GM15510 (cell line): ENCODE data around the gene ITIH3.

ENCODE experiments used
- POLR2A ChIP-seq: IDR thresholded peaks from 3 replicates; pipeline ENCODE4 v1.6.1; 2011; ENCODE audit warnings: borderline replicate concordance; ENCODE audit not compliant: insufficient read length; ENCODE audit errors: extremely low read depth

Gene ITIH3

DNA sequence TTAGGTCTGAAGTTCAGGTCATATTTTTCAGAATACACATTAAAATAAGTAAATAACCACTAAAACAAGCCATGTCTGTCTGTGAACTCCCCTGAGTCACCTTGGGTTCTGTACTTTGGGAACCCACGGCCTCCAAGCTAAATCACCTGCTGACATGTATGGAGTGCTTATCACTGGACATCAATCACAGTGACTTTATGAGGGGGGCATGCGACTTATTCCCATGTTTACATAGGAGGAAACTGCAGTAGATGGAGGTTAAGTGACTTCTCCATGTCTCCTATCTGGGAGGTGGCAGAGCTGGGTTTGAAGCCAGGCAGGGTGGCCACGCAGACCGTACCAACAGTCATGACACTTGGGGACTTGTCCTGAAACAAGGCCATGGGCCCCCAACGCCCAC, 27.8 kb downstream of the ITIH3 start:
- TF ChIP-seq POLR2A = no peak

DNA sequence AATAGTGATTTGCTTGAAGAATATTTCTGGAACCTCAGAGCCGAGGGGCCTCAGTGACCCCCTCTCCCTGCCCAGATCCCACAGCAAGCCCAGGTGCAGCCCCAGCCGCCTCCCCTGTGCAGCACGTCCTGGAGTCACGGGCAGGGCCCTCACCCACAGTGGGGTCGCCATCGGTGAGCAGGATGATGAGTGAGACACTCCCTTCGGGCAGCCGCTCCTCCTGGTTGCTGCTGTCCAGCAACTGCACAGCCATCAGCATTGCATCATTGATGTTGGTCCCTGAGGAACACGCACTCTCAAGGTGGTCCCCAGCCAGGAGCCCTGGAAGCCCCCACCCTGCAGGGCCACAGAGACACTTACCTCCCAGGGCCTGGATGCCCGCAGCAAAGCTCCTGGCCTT, 29.4 kb downstream of the ITIH3 start:
- TF ChIP-seq POLR2A = no peak

DNA sequence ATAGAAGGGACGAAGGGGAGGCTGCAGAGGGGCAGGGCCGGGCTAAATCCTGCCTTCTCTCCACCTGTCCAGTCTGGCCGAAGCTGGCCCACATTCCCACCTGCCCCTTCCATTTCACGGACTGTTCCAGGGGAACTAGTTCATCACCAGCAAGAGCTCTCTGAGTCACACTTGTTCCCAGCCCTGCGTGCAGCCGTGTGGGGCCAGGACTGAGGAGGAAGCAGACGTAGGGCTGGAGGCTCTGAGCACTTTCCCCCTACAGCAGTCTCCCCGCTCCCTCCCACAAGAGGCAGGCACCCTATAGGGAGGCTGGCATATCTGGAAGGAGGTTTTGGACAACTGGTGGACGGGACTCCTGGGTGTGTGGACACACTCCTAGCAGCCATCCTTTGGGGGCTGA, 32.8 kb downstream of the ITIH3 start:
- TF ChIP-seq POLR2A = no peak

DNA sequence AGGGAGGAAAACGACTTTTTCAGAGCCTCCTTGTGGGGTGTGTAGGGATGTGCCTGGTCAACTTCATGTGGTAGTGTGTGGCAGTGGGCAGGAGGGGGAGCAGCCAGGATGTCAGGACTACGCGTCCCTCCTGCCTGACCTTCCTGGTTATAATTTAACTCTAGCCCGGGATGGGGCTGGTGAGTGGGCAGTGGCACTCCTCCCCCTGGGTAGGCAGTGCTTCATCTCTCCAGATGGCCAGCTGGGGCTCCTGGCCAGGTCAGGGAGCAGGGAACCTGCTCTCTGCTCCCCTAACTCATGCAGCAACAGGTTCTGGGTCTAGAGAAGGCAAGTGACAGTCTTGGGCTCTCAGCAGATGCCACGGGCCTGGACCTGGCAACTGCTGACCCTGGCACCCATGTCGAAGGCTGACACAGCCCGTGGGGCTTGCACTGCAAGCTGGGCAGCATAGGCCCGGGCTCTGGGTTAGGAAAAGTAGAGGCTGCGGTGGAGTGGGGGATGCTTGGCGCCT, 33.3 kb downstream of the ITIH3 start:
- no peak for TF ChIP-seq POLR2A

DNA sequence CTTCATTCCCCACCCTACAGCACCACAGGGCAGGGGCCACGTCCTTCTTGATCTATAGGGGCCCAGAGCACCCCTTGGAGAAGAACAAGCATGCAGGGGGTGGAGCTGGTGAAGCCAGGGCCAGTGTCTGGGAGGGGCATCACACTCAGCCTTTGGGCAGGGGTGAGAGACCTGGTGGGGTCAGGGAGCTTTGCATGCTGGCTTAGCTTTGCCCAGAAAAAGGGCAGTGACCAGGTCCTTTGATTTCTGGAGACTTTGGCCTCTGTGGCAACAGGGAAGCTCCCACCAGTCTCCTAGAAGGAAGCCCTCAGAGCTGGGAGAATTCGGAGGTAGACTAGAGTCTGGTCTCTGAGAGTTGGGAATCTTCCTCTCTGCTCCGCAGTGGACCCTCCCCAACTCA, 34.9 kb downstream of the ITIH3 start:
- TF ChIP-seq POLR2A = no peak

DNA sequence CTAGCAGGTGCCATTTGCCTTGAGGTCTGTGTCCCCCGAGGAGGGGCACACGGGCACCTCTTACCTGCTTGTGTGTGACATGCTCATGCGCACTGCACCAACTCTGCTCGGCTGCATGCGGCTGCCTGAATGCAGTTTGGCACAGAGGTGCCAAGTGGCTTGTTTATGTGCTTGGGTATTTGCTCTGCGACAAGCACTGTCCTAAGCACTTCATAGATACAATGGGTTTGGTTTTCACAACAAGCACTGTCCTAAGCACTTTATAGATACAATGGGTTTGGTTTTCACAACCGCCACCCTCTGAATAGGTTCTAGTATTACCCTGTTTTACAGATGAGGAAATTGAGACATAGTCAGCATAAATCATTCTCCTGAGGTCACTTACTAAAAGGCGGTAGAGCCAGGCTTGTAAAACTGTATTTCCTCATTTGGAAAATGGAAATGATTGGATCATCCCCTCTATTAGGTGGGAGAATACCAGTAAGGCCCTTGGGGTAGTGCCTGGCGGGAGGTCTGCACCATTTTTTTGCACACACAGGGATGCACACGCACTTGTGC, 35.4 kb downstream of the ITIH3 start:
- no peak for TF ChIP-seq POLR2A

DNA sequence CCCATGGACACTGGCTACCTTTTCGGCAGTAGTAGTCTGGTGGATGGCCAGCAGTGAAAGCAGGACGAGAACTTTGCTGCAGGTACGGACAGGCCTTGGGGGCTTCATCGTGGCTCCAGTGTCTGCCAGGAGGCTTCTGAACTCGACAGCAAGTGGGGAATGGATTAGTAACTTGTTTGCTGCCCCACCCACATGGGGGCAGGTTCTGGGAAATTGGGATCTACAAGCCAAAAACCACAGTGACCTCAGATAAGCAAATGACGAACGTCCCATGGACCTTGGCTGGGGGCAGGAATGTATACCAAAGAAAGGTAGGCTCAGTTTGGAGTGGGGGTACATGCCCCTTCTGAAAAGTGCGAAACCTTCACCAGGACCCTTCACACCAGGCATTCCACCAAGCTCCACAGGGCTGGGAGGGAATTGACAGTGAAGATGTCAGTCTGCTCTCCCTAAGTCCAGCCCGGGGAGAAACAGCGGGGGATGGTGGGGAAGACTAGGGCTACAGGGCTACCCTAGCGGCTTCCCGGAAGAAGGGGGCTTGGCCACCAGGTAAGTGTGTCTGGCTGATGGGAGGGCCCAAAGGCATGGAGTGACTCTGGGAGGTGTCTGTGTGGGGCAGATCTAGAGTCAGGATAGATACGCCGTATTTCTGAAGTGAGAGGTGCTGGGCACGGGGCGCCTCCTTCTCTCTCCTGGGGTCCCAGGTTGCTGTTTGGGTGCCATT, 36.1 kb downstream of the ITIH3 start, which contains the start of gene ITIH4:
ITIH4 (minus strand) TSS at position 138 of the 724 bp plus-strand sequence; CDS start at position 108, 30 bp downstream.
- no peak for TF ChIP-seq POLR2A

DNA sequence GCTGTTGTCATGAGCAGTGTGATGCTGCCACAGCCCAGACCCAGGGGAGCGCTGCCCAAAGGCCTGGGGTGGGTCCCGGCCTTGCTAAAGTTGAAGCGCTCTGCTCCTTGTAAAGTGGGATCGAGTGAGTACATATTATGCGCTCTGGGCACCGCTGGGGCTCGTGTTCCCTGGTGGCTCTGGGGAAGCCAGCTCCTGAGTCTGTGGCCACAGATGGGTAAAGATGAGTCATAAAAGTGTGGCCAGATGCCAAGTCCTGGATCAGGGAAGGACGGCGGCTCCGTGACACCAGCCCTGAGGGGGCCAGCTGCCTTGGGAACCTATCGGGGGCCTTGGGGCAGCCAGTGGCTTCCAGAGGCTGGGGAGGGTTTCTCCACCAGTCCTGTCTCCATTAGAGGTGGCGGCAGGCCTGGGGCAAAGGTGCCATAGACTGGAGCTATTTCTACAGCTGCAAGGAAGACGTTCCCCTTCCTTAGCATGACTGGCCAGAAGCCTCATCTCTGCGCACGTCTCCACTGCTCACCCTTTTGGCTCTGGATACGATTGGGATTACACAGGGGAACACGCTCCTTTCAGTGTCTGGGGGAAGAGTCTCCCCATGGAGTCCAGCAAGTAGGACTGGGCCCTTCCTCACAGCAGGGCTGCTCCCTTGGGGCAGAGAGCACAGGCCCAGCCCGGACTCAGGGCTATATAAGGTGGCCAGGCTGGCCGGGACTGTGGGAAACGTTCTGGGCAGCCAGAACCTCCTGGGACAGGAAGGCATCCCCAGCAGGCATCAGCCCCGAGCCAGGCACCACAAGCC, 37.1 kb downstream of the ITIH3 start:
- no peak for TF ChIP-seq POLR2A

DNA sequence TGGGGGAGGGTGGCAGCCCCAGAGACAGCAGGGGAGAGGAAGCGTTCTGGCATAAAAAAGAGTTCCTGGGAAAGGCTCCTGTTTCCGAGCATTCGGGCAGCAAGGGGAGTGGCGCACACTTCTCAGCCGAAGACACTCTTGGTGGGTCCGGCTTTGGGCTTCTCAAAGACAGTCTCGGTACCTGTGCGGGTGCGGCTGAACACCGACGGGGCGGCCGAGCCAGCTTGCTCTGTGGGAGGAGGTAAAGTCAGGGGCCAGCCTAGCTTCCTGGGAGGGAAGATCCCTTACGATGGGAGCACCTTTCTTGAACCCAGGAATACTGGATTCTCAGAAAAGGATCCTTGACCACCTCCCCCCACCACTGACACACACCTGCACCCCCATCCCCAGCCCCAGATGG, 38.6 kb downstream of the ITIH3 start:
- TF ChIP-seq POLR2A = no peak

DNA sequence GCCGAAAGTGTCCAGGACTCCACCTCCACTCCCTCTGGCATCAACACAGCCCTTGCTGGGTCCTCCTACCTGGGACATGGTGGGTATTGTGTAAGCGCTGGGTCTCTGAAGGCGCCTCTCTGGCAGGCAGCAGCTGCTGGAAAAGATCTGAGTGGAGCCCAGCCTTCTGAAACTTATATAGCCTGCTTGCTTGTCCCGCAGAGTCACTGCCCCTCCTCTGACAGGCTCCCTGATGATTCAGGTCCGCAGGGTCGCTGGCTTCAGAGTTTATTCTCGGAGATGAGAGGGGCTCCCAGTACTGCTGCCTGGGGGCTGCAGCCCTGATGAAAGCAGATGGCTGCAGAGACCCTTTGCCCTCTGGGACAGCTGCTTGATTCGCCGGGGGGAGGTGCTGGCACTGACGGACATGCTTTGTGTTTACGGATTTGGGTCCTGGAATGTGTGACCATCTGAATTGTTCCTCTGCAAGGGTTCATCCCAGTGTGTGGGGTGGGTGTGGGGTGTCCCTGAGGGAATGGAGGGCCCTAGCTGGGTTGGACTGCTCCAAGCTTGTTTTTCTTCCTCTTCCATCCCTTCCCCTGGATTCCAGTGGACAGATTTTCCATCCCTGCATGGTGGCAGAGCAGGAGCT, 40.4 kb downstream of the ITIH3 start, which contains the start of gene MUSTN1:
MUSTN1 (minus strand) TSS at position 149 of the 631 bp plus-strand sequence; CDS start at position 78, 71 bp downstream.
- TF ChIP-seq POLR2A = no peak

DNA sequence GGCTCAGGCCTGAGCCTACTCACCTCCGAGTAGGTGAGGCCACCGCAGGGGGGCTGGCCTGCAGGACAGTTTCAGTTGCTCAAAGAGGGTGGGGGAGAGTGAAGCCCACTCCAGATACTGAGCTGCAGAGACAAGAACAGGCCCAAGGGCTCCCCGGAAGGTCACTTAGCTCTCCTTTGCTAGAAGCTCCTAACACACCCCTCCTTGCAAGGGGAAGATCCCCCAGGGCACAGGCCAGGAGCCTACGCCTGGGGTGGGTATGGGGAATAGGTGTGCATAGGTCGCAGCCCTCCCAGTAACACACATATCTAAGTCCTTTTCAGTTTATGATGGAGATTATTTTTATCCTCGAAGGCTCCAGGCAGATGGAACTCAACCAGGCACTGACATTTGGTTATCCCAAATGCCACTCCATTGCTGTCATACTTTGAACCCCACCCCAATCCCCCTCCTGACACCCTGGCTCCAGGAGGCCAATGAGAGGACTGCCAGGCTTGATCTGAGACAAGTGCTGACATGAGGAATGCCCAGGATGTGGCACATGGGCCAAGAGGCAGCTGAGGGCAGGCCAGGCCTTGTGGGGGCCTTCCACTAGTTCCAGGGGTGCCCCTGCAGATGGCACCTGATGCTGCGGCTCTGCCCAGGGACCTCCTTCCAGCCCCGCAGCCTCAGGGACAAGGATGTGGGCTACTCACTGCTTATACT, 41.3 kb downstream of the ITIH3 start:
- TF ChIP-seq POLR2A = no peak

DNA sequence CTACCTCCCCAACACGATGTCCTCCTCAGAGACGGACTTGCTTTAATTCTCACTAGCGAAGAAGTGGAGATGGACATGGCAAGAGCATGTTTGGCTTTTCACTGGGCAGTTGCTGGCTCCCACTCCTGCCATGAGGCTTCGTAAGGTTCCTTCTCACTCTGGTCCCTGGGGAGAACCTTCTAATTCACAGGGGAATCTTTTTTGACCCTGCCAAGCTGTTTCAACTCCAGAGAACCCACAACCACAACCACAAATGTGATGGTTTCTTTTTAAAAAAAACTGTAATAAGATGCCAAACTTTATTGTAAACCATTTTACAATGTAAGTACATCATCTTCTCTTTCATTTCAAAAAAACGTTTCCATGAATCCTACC, 41.9 kb downstream of the ITIH3 start:
- TF ChIP-seq POLR2A = no peak

DNA sequence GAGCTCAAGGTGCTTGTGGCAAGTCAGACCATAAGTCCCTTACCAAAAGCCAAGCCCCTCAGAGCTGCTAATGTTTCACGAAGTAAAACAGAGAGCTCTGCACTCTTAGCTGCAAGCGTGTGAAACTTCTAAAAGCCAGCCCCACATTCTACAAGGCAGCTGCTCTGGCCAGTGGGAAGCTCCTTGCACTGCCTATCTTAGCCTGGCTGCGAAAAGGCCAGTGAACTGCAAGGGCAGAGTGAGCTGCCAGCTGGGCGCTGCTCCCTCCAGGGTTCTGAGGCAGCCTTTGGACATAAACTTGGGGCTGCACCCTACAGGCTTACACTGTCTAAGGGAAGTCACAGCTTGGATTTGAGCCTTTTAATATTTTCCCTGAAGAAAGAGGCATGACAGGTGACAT, 42.4 kb downstream of the ITIH3 start:
- TF ChIP-seq POLR2A = no peak

DNA sequence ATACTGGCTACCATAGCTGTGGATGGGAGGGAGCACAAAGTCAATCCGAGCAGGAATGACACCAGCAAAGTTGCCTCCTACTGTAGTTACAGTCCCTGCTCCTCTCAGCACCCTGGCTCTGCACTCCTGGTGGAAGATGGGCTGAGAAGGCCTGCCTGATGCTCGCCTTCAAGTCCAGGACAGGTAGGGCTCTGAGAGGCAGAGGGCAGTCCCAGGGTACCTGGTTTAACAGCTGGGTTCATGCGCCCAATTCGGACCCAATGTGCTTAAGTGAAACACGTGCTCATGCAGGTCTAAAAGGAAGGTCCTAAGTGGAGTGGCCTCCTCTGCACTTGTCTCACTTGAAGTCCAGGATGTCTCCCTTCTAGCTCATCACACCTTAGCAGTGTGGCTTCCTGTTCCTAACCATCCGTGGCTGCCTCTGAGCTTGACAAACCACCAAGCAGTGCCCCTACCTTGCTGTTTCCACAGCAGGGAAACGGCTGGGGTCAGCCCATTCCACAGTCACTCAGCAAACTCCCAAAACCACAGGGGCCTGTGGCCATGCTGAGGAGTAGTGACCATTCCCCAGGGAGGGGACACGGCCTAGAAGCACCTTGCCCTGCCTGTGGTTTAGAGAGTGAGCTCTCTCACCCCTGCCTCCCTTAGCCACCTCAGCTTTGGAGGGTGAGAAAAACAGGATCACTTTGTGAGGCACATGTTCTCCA, 44.1 kb downstream of the ITIH3 start:
- TF ChIP-seq POLR2A = no peak

DNA sequence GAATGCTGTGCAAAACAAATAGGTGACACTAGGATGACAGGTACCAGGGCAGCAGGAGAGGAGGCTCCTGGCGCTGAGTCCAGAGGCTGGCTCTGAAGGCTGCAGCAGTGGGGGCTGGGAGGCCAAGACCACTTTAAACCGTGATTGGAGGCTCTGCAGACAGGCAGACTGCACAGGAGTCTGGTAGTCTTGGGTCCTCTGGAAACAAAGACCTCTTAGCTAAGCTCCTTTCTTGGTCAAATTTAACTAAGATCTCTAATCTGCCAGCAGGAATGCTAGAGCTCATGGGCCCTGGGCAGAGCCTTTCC, 44.6 kb downstream of the ITIH3 start:
- no peak for TF ChIP-seq POLR2A
